NT2/D1 (cell line): ENCODE results near the gene CDC6.

Experiments used
- DNase-seq: peaks from one replicate; pipeline ENCODE4 v3.0.0-alpha.2; 2011; ENCODE audit warnings: low read depth, low spot score
- H3K27me3 ChIP-seq: 2 replicates; pipeline ENCODE4 v1.6.0; 2011; ENCODE audit warnings: mild to moderate bottlenecking; ENCODE audit not compliant: insufficient read length, insufficient read depth
- H3K36me3 ChIP-seq: 2 replicates; pipeline ENCODE4 v1.6.1; 2011; ENCODE audit warnings: mild to moderate bottlenecking, low read length, mixed read lengths; ENCODE audit not compliant: insufficient read depth, insufficient read length
- H3K4me1 ChIP-seq: 2 replicates; pipeline ENCODE4 v1.5.1; 2011; ENCODE audit not compliant: insufficient read depth, insufficient read length
- H3K4me3 ChIP-seq: 2 replicates; pipeline ENCODE4 v1.5.1; 2011; ENCODE audit warnings: low read depth; ENCODE audit not compliant: insufficient read length
- H3K9ac ChIP-seq: 2 replicates; pipeline ENCODE4 v1.6.0; 2011; ENCODE audit warnings: low read depth; ENCODE audit not compliant: insufficient read length
- H3K9me3 ChIP-seq: 2 replicates; pipeline ENCODE4 v1.5.1; 2011; ENCODE audit warnings: mild to moderate bottlenecking, low read length; ENCODE audit not compliant: insufficient read depth
- SUZ12 ChIP-seq: IDR thresholded peaks from 2 replicates; pipeline ENCODE4 v1.6.1; 2011; ENCODE audit not compliant: insufficient read length, insufficient read depth; ENCODE audit errors: extremely low read depth
- YY1 ChIP-seq: IDR thresholded peaks from 2 replicates; pipeline ENCODE4 v1.6.1; 2011; ENCODE audit not compliant: insufficient read length, insufficient read depth
- ZNF274 ChIP-seq: IDR thresholded peaks from 2 replicates; pipeline ENCODE4 v1.6.1; 2011; ENCODE audit warnings: mild to moderate bottlenecking, low read depth, low read length

Gene CDC6

GRCh38 chr17:40312893-40313667 is 25.4 kb downstream of the CDC6 start:
- Histone ChIP-seq H3K4me3 (no peak overlapping the region), H3K9ac (no peak overlapping the region), H3K27me3 (peaks cover 18% of the 10 kb centered on the region)

GRCh38 chr17:40313668-40314583 is 26.2 kb downstream of the CDC6 start:
- H3K4me3 ChIP-seq: no peak overlapping the region

More at GRCh38 chr17:40312893-40313667, 25.4 kb downstream of the CDC6 start:
- Histone ChIP-seq H3K9me3 (no peaks in the 10 kb centered on the region), H3K36me3 (no peaks in the 10 kb centered on the region), H3K4me1 (peaks cover 31% of the 10 kb centered on the region)
- no peak for TF ChIP-seq SUZ12
- TF ChIP-seq ZNF274: no peak
- TF ChIP-seq YY1: no peak
- DNase-seq: no peak

GRCh38 chr17:40314584-40314956 is 26.9 kb downstream of the CDC6 start:
- Histone ChIP-seq H3K9me3 (no peaks in the 10 kb centered on the region), H3K9ac (no peak overlapping the region), H3K4me3 (no peak overlapping the region), H3K36me3 (no peaks in the 10 kb centered on the region), H3K27me3 (peaks cover 25% of the 10 kb centered on the region), H3K4me1 (peaks cover 34% of the 10 kb centered on the region)
- no peak for DNase-seq
- TF ChIP-seq SUZ12 (no peak), ZNF274 (no peak), YY1 (no peak)

More at GRCh38 chr17:40313668-40314583, 26.2 kb downstream of the CDC6 start:
- DNase-seq: no peak
- Histone ChIP-seq H3K9me3 (no peaks in the 10 kb centered on the region), H3K4me1 (peaks cover 33% of the 10 kb centered on the region), H3K9ac (no peak overlapping the region), H3K36me3 (no peaks in the 10 kb centered on the region), H3K27me3 (peaks cover 22% of the 10 kb centered on the region)
- TF ChIP-seq YY1 (no peak), ZNF274 (no peak), SUZ12 (no peak)

DNA sequence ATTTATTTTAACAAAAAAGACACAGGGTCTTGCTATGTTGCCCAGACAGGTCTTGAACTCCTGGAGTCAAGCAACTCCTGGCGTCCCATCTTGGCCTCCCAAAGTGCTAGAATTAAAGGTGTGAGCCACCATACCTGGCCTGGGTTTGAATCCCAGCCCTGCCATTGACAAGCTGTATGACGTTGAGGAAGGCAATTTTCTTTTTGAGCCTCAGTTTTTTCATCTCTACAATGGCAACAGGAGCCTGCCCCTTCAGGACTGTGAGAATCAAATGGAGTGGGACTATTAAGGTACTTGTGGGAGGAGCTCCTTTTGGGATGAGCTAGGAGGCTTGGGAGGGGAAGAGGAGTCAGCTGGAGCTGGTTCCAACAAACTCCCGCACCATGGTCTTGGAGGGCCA is 27.5 kb downstream of the CDC6 start:
- no peaks in the 10 kb centered on the region for H3K9me3 ChIP-seq
- no peak overlapping the region for H3K4me3 ChIP-seq
- no peak overlapping the region for H3K9ac ChIP-seq
- TF ChIP-seq YY1: no peak
- no peak for TF ChIP-seq ZNF274
- no peak for TF ChIP-seq SUZ12
- peaks cover 38% of the 10 kb centered on the region for H3K4me1 ChIP-seq
- DNase-seq: no peak
- no peaks in the 10 kb centered on the region for H3K36me3 ChIP-seq
- peaks cover 25% of the 10 kb centered on the region for H3K27me3 ChIP-seq

- H3K4me3 ChIP-seq: peak overlapping the region; percentile 42
Measured at GRCh38 chr17:40315678-40316570, 28.2 kb downstream of the CDC6 start.

DNA sequence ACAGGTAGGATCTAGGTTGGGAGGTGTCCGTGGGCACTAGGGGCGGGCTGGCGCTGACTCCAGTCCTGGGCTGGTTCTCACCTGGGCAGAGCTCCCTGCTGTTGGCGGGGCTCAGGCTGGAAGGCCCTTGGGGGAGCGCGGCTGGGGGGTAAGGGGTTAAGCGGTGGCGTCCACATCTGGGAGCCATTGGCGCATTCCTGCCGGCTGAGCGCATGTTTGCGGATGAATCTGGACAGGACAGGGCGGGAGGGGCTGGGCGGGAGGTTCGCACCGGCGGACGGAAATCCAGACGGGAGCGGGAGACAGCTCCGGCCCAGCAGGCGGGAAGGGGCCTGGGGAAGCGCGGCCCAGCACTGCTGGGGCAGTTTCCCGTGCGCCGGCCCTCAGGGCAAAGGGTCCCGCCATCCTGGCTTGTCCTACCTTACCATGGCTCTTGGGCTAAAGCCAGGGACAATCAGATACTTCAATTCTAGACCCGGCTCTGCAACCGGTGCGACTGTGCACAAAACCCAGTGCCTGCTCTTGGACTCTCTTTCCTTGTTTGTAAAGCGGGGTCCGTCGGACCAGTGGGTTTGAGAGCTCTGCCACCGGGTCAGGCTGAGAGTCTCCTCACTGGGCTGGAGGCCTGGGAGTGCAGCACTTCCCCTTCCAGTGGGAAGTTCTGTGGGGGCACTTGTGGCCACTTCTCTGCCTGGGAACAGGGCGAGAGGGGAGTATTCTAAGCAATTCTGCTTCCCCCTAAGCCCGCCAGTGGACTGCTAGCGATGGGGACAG is 29.1 kb downstream of the CDC6 start:
- no peak for DNase-seq
- peaks cover 25% of the 10 kb centered on the region for H3K27me3 ChIP-seq
- peak overlapping the region; percentile 42 for H3K4me3 ChIP-seq
- peak overlapping the region; percentile 88 for H3K9ac ChIP-seq
- H3K36me3 ChIP-seq: no peaks in the 10 kb centered on the region
- H3K9me3 ChIP-seq: no peaks in the 10 kb centered on the region
- H3K4me1 ChIP-seq: peaks cover 34% of the 10 kb centered on the region
- TF ChIP-seq SUZ12 (no peak), YY1 (no peak), ZNF274 (no peak)

More at GRCh38 chr17:40315678-40316570, 28.2 kb downstream of the CDC6 start:
- H3K9me3 ChIP-seq: no peaks in the 10 kb centered on the region
- H3K9ac ChIP-seq: peak overlapping the region; percentile 88
- peaks cover 25% of the 10 kb centered on the region for H3K27me3 ChIP-seq
- DNase-seq: no peak
- H3K4me1 ChIP-seq: peaks cover 38% of the 10 kb centered on the region
- no peaks in the 10 kb centered on the region for H3K36me3 ChIP-seq
- TF ChIP-seq ZNF274 (no peak), YY1 (no peak), SUZ12 (no peak)
